HepG2 (cell line): ENCODE results near the gene IRF3.

Source experiments
- ADNP ChIP-seq: sonication (generic); formaldehyde crosslinking; IDR thresholded peaks from 2 replicates; pipeline ENCODE4 v1.4.0; 2020; ENCODE audit warnings: missing genetic modification reagents
- BRCA1 ChIP-seq: sonication (generic); formaldehyde crosslinking; IDR thresholded peaks from 2 replicates; pipeline ENCODE4 v1.4.0; 2020; ENCODE audit warnings: missing genetic modification reagents
- CBFB ChIP-seq: sonication (generic); formaldehyde crosslinking; IDR thresholded peaks from 2 replicates; pipeline ENCODE4 v1.4.0; 2020; ENCODE audit warnings: missing genetic modification reagents
- EZH2 ChIP-seq: conservative IDR thresholded peaks from 2 replicates; pipeline ENCODE4 v1.6.1; 2012; ENCODE audit warnings: mild to moderate bottlenecking, low read depth, low read length, moderate library complexity
- GATA4 ChIP-seq: sonication (generic); IDR thresholded peaks from 2 replicates; pipeline ENCODE4 v1.6.1; 2016; ENCODE audit warnings: antibody characterized with exemption, low read depth, borderline replicate concordance
- MYC ChIP-seq: sonication (generic); formaldehyde crosslinking; IDR thresholded peaks from 2 replicates; pipeline ENCODE4 v1.9.0; 2021; ENCODE audit warnings: missing genetic modification reagents, borderline replicate concordance
- POLR2G ChIP-seq: fragments of 200-400 bp; formaldehyde crosslinking; IDR thresholded peaks from 2 replicates; pipeline ENCODE4 v1.6.1; 2018; ENCODE audit warnings: mild to moderate bottlenecking, low read depth, low read length, moderate library complexity
- PRPF4 ChIP-seq: fragments of 200-400 bp; formaldehyde crosslinking; IDR thresholded peaks from 2 replicates; pipeline ENCODE4 v1.6.1; 2016; ENCODE audit warnings: low read length, low read depth; ENCODE audit not compliant: poor library complexity, severe bottlenecking
- U2AF2 ChIP-seq: fragments of 200-400 bp; formaldehyde crosslinking; IDR thresholded peaks from 2 replicates; pipeline ENCODE4 v1.6.1; 2017; ENCODE audit warnings: low read depth, mild to moderate bottlenecking, low read length
- TF ChIP-seq, protein P1 (sequence below), 2 experiments: sonication (generic) in 1 of 2; formaldehyde crosslinking in 1 of 2; IDR thresholded peaks; 2 replicates each; pipeline versions ENCODE4 v1.4.0 to v1.6.1; 2018 to 2020; ENCODE audit warnings: missing genetic modification reagents in 2 of 2, borderline replicate concordance in 1 of 2, low read depth in 1 of 2, mild to moderate bottlenecking in 1 of 2, missing biosample characterization in 1 of 2
- TF ChIP-seq, protein P2 (sequence below): sonication (generic); formaldehyde crosslinking; IDR thresholded peaks from 2 replicates; pipeline ENCODE4 v1.5.0; 2020; ENCODE audit warnings: mild to moderate bottlenecking, missing genetic modification reagents, moderate library complexity
- TF ChIP-seq, protein P3 (sequence below): sonication (generic); formaldehyde crosslinking; IDR thresholded peaks from 2 replicates; pipeline ENCODE4 v1.4.0; 2020; ENCODE audit warnings: mild to moderate bottlenecking, missing genetic modification reagents
- TF ChIP-seq, protein P4 (sequence below): sonication (generic); formaldehyde crosslinking; conservative IDR thresholded peaks from 2 replicates; pipeline ENCODE4 v1.8.1; 2023; ENCODE audit warnings: missing genetic modification reagents

DNA sequence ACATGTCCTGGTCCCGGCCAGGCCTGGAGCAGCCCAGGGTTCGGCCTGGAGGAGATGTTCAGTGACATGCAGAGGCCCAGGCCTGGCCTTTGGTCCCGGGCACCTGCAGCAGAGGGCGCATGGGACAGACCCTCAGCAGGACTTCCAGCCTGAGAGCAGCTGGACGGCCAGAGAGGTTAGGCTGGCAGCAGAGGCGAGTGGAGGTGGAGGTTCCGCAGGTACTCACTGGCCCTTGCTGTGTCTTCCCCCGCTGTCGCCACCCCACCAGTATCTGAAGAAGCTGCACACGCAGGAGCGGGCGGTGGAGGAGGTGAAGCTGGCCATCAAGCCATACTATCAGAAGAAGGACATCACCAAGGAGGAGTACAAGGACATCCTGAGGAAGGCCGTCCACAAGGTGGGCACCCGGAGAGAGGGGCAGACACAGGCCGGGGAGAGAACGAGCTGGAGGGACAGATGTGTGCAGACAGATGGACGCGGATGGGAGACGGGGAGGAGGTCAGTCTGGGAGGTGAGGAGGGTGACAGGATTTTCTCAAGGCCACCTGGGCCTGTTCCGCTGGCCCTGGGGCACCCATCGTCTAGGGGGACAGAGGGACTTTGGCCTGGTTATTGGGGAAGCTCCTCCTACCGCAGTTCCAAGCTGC is 8.0 kb downstream of the IRF3 start:
- TF ChIP-seq CBFB (CRISPR knock-in tag) (no peak), U2AF2 (no peak), ADNP (CRISPR knock-in tag) (no peak), BRCA1 (CRISPR knock-in tag) (no peak), POLR2G (no peak), EZH2 (no peak), PRPF4 (no peak), GATA4 (no peak), MYC (CRISPR knock-in tag) (no peak)
- TF ChIP-seq, protein P1, sequence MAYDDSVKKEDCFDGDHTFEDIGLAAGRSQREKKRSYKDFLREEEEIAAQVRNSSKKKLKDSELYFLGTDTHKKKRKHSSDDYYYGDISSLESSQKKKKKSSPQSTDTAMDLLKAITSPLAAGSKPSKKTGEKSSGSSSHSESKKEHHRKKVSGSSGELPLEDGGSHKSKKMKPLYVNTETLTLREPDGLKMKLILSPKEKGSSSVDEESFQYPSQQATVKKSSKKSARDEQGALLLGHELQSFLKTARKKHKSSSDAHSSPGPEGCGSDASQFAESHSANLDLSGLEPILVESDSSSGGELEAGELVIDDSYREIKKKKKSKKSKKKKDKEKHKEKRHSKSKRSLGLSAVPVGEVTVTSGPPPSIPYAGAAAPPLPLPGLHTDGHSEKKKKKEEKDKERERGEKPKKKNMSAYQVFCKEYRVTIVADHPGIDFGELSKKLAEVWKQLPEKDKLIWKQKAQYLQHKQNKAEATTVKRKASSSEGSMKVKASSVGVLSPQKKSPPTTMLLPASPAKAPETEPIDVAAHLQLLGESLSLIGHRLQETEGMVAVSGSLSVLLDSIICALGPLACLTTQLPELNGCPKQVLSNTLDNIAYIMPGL (CRISPR knock-in tag; IDR thresholded peaks at IDR 0.05; ENCODE audit: borderline replicate concordance in 1 of 2, low read depth in 1 of 2), result no peak
- TF ChIP-seq, protein P2, sequence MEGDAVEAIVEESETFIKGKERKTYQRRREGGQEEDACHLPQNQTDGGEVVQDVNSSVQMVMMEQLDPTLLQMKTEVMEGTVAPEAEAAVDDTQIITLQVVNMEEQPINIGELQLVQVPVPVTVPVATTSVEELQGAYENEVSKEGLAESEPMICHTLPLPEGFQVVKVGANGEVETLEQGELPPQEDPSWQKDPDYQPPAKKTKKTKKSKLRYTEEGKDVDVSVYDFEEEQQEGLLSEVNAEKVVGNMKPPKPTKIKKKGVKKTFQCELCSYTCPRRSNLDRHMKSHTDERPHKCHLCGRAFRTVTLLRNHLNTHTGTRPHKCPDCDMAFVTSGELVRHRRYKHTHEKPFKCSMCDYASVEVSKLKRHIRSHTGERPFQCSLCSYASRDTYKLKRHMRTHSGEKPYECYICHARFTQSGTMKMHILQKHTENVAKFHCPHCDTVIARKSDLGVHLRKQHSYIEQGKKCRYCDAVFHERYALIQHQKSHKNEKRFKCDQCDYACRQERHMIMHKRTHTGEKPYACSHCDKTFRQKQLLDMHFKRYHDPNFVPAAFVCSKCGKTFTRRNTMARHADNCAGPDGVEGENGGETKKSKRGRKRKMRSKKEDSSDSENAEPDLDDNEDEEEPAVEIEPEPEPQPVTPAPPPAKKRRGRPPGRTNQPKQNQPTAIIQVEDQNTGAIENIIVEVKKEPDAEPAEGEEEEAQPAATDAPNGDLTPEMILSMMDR (CRISPR knock-in tag), result no peak
- TF ChIP-seq, protein P3, sequence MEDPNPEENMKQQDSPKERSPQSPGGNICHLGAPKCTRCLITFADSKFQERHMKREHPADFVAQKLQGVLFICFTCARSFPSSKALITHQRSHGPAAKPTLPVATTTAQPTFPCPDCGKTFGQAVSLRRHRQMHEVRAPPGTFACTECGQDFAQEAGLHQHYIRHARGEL (CRISPR knock-in tag), result no peak
- TF ChIP-seq, protein P4, sequence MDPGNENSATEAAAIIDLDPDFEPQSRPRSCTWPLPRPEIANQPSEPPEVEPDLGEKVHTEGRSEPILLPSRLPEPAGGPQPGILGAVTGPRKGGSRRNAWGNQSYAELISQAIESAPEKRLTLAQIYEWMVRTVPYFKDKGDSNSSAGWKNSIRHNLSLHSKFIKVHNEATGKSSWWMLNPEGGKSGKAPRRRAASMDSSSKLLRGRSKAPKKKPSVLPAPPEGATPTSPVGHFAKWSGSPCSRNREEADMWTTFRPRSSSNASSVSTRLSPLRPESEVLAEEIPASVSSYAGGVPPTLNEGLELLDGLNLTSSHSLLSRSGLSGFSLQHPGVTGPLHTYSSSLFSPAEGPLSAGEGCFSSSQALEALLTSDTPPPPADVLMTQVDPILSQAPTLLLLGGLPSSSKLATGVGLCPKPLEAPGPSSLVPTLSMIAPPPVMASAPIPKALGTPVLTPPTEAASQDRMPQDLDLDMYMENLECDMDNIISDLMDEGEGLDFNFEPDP (CRISPR knock-in tag), result no peak
